NCI-H1048 (cell line): Measurements from ENCODE around the gene CFAP68.

Experiments used
- DNase-seq: peaks from one replicate; lab custom pipeline; 2025; lab: John Stamatoyannopoulos, UW

The CFAP68 gene, protein sequence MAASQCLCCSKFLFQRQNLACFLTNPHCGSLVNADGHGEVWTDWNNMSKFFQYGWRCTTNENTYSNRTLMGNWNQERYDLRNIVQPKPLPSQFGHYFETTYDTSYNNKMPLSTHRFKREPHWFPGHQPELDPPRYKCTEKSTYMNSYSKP

DNA sequence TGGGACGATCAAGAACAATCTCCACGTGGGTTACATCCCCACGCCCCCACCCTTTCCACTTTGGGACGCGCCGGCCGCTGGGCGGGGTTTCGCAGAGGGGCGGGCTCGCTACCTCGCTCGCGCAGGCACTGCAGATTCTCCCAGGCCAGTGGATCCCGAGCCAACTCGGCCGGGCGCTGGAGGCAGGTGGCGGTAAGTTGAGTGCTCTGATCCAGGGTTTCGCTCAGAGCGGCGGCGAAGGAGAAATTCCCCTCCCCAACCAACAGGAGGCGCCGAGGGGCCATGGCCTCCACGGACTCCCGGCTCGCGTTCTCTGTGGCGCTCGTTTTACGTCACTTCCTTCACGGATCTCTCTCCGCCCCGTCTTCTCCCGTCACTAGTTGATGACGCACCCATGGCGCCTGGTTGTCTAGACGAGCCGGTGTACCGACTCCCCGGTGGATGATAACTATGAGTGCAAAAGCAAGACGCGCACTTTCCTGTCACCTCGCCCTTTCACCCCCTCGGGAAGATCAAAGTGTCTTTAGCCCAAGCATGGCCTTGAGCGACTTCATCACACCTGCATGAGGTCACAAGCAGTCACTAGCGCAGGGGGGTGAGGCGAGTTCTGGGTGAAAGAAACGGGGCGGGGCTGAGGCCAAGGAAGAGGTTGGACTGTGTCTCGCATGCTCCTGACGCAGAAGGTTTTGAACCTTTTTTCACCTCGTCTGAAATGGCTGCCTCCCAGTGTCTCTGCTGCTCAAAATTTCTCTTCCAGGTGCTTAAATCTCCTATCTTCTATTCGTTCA lies at the start of gene CFAP68, which contains the start of gene FDXACB1:
TSS of gene CFAP68 (plus strand) at position 693 of the 788 bp plus-strand sequence. CDS start at position 713, 20 bp downstream.
TSS of gene FDXACB1 (minus strand) at position 317 of the 788 bp plus-strand sequence. CDS start at position 284, 33 bp downstream.
- DNase-seq, result peak; percentile 87

DNA sequence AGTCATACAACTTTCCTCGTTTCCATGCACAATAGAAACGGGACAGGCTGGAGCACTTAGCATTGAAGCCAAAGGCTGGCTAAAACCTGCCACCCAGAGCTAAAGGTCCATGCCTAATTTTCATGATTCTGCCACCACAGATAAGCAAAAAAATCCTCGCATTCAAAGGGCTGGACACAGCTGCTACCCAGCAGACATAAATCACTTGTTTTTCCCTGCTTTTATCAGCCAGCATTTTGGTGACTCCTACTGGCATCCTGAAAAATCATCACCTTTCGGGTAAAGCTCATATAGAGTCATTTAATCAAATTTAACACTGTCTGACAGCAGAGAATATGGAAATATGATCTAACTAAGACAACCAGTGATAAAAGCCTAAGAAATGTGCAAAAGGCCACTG lies 45.8 kb upstream of the CFAP68 start:
- DNase-seq, result no peak

DNA sequence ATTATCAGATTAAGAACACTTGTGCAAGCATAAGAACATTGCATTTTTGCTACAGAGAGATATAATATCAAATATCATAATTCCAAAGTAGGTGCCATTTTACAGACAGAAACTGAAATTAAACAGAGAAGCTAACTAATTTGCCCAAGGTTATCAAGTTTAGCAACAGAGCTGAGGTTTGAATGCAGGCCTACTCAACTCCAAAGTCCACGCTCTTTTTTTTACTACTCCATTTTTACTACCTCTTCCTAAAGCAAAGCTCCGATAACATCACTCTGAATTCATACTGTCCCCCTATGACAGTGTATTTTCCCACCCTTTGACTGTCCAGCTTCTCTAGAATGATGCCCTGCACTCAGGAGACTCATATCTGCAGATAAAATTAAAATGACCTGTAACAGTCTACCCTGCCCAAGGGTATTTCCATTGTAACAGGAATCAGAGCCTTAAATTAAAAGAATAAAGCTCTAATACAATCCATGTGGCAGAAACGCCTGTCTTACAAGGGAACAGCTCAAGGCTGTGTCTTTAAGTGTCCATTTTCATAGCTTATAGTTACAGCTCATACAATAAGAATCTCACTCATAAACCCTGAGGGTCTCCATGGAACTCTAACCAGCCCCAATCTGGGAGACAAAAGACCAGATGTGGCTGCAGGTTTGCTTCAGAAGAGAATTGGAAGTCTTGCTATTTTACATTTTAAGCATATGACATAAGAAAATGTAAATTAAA lies 44.7 kb upstream of the CFAP68 start:
- no peak for DNase-seq

DNA sequence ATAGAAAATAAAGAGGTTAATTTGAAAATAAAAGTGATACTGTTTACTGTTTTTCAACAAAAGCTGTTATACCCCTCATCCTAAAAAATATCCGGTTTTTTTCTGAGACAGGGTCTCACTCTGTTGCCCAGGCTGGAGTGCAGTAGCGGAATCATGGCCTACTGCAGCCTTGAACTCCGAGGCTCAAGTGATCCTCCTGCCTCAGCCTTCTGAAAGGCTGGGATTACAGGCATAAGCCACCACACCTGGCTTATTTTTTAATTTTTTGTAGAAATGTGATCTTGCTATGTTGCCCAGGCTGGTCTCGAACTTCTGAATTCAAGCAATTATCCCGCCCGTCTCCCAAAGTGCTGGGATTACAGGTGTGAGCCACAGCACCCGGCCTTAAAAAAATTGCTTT lies 43.7 kb upstream of the CFAP68 start:
- no peak for DNase-seq

DNA sequence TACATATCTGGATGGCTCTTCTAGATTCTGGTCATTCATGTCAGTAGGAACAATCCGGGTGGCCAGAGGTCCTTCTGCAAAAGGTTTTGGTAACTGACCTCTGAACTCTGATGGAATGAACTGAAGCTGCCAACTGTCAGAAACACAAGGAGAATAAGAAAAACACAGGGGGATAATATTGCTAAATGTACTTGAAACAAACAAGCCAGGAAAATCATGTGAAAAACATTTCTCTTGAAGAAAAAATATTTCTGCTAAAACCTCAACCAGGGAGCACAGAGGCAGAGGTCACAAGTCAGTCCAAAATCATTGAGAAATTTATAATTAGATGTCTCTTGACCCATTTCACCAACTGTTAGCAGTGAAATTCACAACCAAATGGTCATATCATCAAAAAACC lies 43.2 kb upstream of the CFAP68 start:
- no peak for DNase-seq

DNA sequence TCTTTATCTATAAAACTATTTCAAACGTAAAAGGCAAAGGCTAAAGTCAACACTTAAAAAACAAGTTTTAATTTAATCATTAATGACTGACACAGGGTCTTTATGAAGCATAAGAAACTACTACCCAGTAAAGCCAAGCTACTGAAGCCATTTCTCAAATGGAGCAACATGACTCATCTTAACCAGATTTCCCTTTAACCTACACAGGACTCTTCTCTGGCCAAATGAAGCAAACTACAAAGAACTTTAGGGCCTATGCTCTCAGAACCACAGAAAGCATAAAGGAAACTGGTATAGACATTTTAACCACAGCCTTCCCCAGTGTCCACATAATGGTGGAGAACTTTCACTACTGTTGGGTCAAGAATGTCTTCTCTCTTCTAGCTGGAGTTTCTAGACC lies 42.6 kb upstream of the CFAP68 start:
- no peak for DNase-seq

DNA sequence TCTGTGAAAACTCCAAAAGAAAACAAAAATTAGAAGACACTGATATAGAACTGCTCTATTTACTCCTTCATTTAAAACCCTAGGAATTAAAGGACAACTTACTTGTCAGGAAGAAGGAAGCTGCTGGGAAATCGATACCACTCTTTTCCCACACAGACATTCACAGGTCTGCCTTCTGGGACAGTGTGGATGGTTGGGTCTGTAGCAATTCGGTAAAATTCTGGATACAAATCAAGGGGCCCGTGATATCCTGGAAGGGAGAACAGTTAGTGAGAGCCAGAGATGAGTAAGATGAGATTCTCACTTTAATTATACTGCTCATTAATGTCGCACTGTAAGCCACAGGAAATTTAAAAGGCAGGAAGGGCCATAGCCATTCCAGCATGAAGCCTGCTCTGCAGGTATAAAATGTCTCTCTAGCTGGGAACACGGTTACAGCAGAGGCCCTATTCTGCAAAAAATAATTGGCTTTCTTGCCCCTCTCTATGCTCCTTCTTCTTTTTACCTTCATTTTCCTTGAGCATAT lies 41.9 kb upstream of the CFAP68 start:
- DNase-seq, result no peak

DNA sequence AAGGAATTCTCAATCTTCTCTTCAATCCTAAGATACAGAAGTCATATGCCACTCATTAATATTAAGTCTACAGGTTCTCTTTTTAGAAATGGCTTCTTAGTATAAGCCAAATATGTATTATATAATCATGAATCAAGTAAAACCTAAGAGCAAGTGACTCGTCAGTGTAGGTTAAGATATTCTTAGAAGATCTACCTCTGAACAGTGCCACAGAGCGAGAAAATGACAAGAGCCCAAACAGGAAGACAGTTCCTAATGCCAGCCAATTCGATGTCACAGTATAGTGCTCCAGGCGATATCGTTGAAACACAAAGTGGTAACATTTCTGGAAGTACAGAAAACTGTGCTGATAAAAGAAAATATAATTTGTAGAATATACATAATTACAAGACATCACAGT lies 41.3 kb upstream of the CFAP68 start:
- no peak for DNase-seq

DNA sequence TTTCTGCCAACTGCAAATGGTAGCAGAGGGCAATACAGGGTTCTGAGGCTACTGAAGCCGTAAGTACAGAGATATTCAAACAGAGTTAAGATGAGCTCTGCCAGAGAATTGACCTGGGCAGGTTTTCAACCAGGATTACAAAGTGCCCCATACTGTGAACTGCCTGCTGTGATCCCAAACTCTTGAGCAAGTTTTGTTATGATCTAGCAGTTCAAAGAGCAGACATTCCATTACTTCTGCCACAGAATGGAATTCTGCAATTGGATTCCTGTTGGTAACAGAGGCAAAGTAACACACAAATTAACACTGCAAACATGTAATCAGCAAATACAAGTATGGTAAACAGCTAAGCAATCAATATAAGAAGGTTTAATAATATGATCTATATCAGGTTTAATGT lies 39.2 kb upstream of the CFAP68 start:
- DNase-seq, result no peak

DNA sequence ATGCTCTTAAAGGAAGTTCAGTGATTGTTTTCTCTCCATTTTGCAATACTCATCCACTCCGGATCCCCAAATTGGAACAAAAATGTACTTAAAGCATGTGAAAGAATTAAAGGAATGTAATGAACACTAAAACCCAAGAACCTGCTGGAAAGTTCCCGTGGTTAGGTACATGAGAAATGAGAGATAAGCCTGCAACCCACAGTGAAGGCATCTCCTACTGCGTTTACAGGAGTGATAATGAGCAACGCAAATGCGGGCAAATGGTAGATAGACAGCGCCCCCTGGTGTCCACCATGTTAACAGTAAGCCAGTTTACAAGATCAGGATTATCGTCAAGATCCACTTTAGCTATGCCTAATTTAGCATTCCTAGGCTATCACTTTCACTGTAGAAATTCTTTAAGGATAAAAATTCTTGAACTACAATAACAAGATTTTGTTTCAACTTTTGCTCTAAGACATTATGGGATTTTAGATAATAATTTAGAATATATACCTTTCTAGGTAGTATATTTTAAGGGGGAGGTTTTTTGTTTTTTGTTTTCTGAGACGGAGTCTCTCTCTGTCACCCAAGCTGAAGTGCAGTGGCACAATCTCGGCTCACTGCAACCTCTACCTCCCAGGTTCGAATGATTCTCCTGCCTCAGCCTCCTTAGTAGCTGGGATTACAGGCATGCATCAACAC lies 37.8 kb upstream of the CFAP68 start:
- DNase-seq, result peak; percentile 45

DNA sequence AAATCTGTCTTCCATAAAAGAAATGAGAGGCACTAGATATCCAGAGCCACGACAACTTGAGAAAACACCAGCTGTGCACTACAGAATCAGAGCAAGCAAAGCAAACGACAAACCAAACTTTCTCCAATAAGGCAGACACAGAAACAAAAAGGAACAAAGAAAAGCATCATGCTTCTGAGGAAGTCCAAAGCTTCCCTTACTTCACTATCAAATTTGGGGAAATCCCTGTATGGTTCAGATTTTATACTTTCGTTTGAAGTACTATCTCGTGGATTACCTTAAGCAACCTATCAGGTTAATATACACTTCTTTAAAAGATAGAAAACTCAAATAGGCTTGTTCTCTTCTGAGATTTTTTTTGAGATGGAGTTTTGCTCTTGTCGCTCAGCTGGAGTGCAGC lies 35.7 kb upstream of the CFAP68 start:
- DNase-seq, result no peak

DNA sequence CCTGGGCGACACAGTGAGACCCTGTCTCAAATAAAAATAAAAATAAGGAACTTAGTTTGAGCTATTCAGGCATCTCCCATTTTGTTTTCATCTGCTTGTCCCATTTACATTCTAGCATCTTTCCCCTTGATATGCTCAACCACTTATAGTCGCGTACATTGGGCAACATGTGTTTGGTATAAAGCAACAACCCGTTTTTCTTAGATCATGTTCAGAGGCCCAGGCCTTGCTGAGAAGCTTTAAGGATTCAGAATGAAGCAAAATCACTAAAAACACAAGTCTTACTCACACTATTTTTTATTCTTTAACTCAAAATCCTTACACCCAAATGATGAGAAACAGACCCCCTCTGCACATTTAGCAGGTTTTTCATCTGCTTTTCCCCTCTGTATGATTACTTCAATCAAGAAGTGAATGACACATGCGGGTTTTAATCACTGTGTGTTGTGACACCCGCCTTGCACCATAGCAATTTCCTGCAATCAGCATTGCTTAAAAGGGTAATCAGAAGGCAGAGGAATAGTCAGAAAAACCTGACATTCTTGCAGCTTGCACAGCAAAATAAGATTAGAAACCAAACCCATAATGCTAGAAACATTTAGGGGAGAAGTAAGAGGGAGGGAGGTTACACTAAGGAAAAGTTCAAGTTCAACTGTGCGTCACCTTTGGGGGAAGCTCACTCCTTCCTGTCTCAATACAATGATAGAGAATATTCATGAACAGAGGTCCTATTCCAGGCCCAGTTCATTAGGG lies 33.9 kb upstream of the CFAP68 start:
- no peak for DNase-seq

DNA sequence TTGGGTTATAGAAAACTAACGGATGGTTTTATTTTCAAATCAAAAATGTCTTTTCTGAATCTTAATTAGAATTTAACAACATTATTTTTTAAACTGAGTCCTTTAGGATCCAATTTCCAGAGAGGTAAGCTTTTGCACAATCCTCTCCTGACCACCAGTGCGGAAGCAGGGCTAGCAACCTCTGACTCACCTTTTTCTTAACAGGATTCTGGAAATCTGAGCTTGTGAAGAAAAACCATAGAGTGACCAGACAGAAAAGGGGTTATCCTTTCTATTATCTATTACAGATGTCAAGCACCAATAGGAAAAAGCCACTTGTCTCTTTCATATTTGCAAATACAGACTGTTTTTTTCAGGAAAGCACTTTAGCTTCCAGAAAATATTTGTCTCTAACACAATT lies 33.3 kb upstream of the CFAP68 start:
- no peak for DNase-seq

DNA sequence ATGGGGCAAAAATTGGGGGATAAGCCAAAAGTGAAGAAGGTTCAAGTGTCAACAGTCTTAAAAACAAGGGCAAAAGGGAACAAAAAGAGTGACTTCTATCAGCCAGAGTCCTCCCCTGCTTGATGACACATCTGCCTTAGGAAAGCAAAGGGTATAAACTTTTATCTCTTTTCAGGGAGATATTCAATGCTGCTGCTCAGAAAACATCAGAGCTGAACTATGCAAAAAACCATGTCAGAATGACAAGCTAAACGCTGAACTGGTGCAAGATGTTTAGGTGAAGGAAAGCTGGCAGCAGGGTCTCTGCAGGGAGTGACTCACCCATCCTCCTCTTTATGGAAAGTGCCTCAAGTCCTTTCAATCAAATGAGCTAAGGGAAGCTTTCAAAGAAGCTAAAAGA lies 32.7 kb upstream of the CFAP68 start:
- no peak for DNase-seq

DNA sequence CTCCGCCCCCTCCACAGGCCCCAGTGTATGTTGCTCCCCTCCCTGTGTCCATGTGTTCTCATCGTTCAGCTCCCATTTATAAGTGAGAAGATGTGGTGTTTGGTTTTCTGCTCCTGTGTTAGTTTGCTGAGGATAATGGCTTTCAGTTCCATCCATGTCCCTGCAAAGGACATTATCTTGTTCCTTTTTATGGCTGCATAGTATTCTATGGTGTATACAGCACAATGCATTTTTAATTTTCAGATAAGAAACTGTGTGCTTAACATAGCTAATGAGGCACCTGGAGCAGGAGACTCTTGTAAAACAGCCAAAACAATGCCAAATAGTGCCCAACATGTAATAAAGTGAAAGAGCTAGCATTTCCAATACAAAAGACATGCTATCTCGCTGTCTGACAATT lies 29.7 kb upstream of the CFAP68 start:
- DNase-seq, result no peak

DNA sequence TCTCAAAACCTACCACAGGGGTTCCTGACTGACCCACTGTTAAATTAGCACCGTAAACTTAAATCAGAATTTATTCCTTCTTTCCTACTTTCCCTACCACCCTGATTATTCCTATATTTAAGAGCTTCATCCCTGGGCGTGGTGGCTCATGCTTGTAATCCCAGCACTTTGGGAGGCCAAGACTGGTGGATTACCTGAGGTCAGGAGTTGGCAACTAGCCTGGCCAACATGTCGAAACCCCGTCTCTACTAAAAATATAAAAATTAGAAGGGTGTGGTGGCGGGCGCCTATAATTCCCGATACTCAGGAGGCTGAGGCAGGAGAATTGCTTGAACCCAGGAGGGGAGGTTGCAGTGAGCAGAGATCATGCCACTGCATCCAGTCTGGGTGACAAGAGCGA lies 28.3 kb upstream of the CFAP68 start:
- no peak for DNase-seq

DNA sequence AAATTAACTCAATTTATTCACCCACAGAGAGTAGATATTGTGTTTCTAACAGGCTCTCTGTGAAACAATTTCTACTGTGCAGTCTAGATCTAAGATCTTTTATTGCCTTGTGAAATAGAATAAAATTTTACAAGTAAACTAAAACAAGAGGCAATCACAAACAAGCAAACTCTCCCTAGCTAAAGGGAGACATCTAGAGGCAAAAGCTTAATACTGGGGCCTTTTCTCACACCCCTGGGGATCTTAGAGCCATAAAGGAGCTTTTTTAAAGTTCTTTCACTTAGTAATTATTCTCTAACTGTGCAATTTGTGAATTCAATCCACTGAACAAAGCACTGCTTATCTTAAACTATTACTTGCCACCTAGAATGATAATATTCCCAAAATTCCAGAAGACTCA lies 27.7 kb upstream of the CFAP68 start:
- DNase-seq, result no peak

DNA sequence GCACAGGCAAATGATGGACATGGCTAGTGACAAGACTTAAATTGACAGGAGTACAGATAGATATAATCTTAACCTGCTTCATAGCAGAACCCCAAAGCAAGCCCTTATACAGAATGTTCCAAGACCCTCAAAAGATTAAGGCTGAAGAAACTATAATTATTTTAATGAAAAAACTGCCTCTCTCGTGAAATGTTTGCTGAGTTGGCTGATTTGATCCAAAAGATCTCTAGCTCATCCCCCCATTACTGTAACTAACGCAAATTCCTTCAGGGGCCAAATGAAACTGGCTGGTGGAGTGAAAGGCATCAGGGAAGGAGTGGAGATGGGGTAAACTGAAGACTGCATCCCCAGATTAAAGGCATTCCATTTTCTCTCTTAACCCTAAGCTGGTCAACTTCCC lies 27.2 kb upstream of the CFAP68 start:
- no peak for DNase-seq

DNA sequence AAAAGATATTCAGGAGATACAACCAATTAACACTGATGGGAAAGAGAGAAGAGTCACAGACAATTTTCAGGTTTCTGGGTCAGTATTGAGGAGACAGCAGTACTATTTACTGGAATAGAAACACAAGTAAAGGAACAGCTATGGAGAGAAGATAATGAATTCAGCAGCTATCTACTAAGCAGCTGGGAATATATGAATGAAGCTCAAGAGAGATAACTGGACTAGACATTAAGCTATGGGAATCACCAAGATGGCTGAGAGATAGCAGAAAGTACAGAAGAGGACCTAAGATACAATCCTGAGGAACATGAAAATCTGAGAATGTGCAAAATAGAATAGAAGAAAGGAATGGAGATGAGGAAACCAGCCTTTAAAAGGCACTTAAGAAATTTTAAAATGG lies 23.8 kb upstream of the CFAP68 start:
- DNase-seq, result no peak

DNA sequence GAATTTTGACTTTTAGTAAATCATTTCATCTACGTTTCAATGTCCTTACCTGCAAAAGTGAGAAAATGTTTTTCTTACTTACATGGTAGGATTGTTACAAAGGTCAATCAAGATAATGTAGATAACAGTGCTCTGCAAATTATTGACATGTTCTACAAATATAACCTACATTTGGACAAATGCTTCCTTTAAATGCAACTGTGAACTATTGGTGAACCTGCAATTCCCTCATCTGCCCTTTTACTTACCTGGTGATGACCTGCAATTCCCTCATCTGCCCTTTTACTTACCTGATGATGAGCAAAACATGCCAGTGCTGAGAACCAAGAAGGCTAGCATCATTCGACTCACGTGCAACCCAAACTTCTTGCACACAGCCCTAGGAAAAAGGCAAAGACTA lies 19.1 kb upstream of the CFAP68 start:
- no peak for DNase-seq

DNA sequence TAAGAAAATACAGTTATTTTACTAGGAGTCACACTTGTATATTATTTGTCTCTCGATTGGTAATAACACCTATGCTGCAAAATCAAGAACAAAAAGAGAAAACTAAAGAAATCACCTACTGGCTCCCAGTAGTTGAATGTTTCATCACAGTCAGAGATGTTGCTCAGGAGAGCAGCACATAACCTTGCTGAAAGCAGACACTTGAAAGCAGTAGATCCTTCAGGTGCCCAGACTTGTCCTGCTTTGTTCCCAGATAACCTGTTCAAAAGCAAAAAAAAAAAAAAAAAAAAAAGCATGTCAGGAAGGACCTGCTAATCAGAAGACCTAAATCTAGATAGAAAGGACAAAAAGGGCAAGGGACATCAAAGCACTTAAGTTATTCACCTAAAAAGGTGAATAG lies 9.2 kb upstream of the CFAP68 start:
- no peak for DNase-seq

DNA sequence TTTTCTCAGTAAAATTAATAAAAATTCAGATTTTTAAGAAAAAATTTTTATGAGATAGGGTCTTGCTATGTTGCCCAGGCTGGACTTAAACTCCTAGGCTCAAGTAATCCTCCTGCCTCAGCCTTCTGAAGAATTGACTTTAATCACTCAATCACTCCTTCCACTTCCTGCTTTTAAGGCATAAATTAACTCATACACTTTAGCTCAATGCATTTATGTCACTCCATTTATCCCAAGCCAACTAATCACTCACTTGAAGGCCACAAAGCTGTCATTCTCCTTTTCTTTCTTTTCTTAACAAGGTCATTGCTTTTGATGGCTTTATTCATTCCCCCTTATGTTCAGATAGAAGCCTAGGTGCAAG lies 8.8 kb upstream of the CFAP68 start:
- DNase-seq, result no peak
